Measurements from ENCODE around the gene CDK5RAP2.

CDK5RAP2 gene

DNA sequence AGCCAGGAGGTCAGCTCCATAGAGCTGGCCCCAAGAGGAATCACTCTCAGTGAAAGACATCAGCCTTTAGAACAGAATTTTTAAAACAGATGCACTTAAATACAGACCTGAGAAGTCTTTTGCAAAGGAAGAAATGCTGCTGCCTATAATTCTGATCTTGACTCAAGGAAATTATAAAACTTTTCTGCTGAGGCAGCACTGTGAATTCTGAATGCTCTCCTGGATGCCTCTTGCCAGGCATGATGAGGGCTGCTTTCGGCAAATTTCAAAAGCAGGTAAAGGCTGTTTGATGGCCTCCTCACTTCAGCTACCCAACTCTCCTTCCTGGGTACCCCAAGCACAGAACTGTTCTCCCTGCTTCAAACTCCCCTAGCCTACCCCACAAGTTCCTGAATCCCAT, 174.8 kb downstream of the CDK5RAP2 start:
- H3K27ac ChIP-seq (ENCODE audit: low read length) = no peak overlapping the region
- H3K4me1 ChIP-seq (ENCODE audit: control insufficient read depth, insufficient read depth, low read length) = peaks cover 15% of the 10 kb centered on the region
- H3K4me3 ChIP-seq (ENCODE audit: low read length in 2 of 2) = no peak overlapping the region
- no peak overlapping the region for H3K9ac ChIP-seq (ENCODE audit: low read length in 2 of 2)
- H3K9me3 ChIP-seq (ENCODE audit: control insufficient read depth in 2 of 2, low read length in 2 of 2) = no peaks in the 10 kb centered on the region
- peaks cover 51 to 57% of the 10 kb centered on the region in 2 donors for H3K36me3 ChIP-seq (ENCODE audit: control insufficient read depth in 2 of 2, insufficient read depth in 2 of 2, low read length in 2 of 2)
- H3K27me3 ChIP-seq (ENCODE audit: control insufficient read depth in 1 of 2, insufficient read depth in 2 of 2, low read length in 2 of 2) = no peaks in the 10 kb centered on the region

GRCh38 chr9:120403543-120403856, 176.5 kb downstream of the CDK5RAP2 start:
- Histone ChIP-seq H3K4me3 (ENCODE audit: low read length in 2 of 2) (no peak overlapping the region), H3K4me1 (ENCODE audit: control insufficient read depth, insufficient read depth, low read length) (peaks cover under 1% of the 10 kb centered on the region), H3K9me3 (ENCODE audit: control insufficient read depth in 2 of 2, low read length in 2 of 2) (no peaks in the 10 kb centered on the region), H3K36me3 (ENCODE audit: control insufficient read depth in 2 of 2, insufficient read depth in 2 of 2, low read length in 2 of 2) (peaks cover 51 to 60% of the 10 kb centered on the region in 2 donors), H3K9ac (ENCODE audit: low read length in 2 of 2) (no peak overlapping the region), H3K27ac (ENCODE audit: low read length) (no peak overlapping the region), H3K27me3 (ENCODE audit: control insufficient read depth in 1 of 2, insufficient read depth in 2 of 2, low read length in 2 of 2) (no peaks in the 10 kb centered on the region)

- H3K36me3 ChIP-seq (ENCODE audit: control insufficient read depth in 2 of 2, insufficient read depth in 2 of 2, low read length in 2 of 2) = peaks cover 45 to 56% of the 10 kb centered on the region in 2 donors
- no peak overlapping the region for H3K9ac ChIP-seq (ENCODE audit: low read length in 2 of 2)
- H3K27ac ChIP-seq (ENCODE audit: low read length) = no peak overlapping the region
- H3K27me3 ChIP-seq (ENCODE audit: control insufficient read depth in 1 of 2, insufficient read depth in 2 of 2, low read length in 2 of 2) = no peaks in the 10 kb centered on the region
- no peak overlapping the region for H3K4me3 ChIP-seq (ENCODE audit: low read length in 2 of 2)
- H3K4me1 ChIP-seq (ENCODE audit: control insufficient read depth, insufficient read depth, low read length) = no peaks in the 10 kb centered on the region
- H3K9me3 ChIP-seq (ENCODE audit: control insufficient read depth in 2 of 2, low read length in 2 of 2) = no peaks in the 10 kb centered on the region
These were observed 177.0 kb downstream of the CDK5RAP2 start for GRCh38 chr9:120402741-120403542.

GRCh38 chr9:120399940-120400339, 180.0 kb downstream of the CDK5RAP2 start:
- Histone ChIP-seq H3K36me3 (ENCODE audit: control insufficient read depth in 2 of 2, insufficient read depth in 2 of 2, low read length in 2 of 2) (peaks cover 51% of the 10 kb centered on the region in 2 donors), H3K27ac (ENCODE audit: low read length) (no peak overlapping the region), H3K9ac (ENCODE audit: low read length in 2 of 2) (no peak overlapping the region), H3K4me3 (ENCODE audit: low read length in 2 of 2) (no peak overlapping the region), H3K9me3 (ENCODE audit: control insufficient read depth in 2 of 2, low read length in 2 of 2) (no peaks in the 10 kb centered on the region), H3K27me3 (ENCODE audit: control insufficient read depth in 1 of 2, insufficient read depth in 2 of 2, low read length in 2 of 2) (no peaks in the 10 kb centered on the region), H3K4me1 (ENCODE audit: control insufficient read depth, insufficient read depth, low read length) (no peaks in the 10 kb centered on the region)

- H3K4me1 ChIP-seq (ENCODE audit: control insufficient read depth, insufficient read depth, low read length) = no peaks in the 10 kb centered on the region
- H3K9ac ChIP-seq (ENCODE audit: low read length in 2 of 2) = no peak overlapping the region
- peaks cover 49 to 54% of the 10 kb centered on the region in 2 donors for H3K36me3 ChIP-seq (ENCODE audit: control insufficient read depth in 2 of 2, insufficient read depth in 2 of 2, low read length in 2 of 2)
- no peak overlapping the region for H3K27ac ChIP-seq (ENCODE audit: low read length)
- no peak overlapping the region for H3K4me3 ChIP-seq (ENCODE audit: low read length in 2 of 2)
- H3K9me3 ChIP-seq (ENCODE audit: control insufficient read depth in 2 of 2, low read length in 2 of 2) = no peaks in the 10 kb centered on the region
- H3K27me3 ChIP-seq (ENCODE audit: control insufficient read depth in 1 of 2, insufficient read depth in 2 of 2, low read length in 2 of 2) = no peaks in the 10 kb centered on the region
These were observed 181.7 kb downstream of the CDK5RAP2 start for GRCh38 chr9:120398286-120398685.

DNA sequence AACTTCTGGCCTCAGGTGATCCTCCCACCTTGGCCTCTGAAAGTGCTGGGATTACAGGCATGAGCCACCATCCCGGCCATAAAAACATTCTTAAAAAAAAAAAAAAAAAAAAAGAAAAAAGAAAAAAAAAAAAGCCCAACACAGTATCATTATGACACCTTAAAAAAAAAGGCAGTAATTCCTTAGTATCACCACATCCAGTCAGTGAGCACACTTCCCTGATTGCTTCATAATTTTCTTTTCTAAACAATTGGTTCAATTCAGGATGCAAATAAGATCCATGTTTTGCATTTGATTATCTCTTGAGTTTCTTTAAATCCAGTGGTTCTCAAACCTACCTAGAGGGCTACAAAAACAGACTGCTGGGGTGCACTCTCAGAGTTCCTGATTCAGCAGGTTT, 182.5 kb downstream of the CDK5RAP2 start:
- H3K27ac ChIP-seq (ENCODE audit: low read length) = no peak overlapping the region

GRCh38 chr9:120396931-120397330, 183.0 kb downstream of the CDK5RAP2 start:
- H3K9me3 ChIP-seq (ENCODE audit: control insufficient read depth in 2 of 2, low read length in 2 of 2) = no peaks in the 10 kb centered on the region
- peaks cover 51 to 55% of the 10 kb centered on the region in 2 donors for H3K36me3 ChIP-seq (ENCODE audit: control insufficient read depth in 2 of 2, insufficient read depth in 2 of 2, low read length in 2 of 2)
- H3K27me3 ChIP-seq (ENCODE audit: control insufficient read depth in 1 of 2, insufficient read depth in 2 of 2, low read length in 2 of 2) = no peaks in the 10 kb centered on the region
- H3K27ac ChIP-seq (ENCODE audit: low read length) = no peak overlapping the region
- no peaks in the 10 kb centered on the region for H3K4me1 ChIP-seq (ENCODE audit: control insufficient read depth, insufficient read depth, low read length)
- H3K4me3 ChIP-seq (ENCODE audit: low read length in 2 of 2) = no peak overlapping the region
- H3K9ac ChIP-seq (ENCODE audit: low read length in 2 of 2) = no peak overlapping the region

More for the DNA sequence above, 182.5 kb downstream of the CDK5RAP2 start:
- H3K4me3 ChIP-seq (ENCODE audit: low read length in 2 of 2) = no peak overlapping the region
- H3K9ac ChIP-seq (ENCODE audit: low read length in 2 of 2) = no peak overlapping the region
- no peaks in the 10 kb centered on the region for H3K9me3 ChIP-seq (ENCODE audit: control insufficient read depth in 2 of 2, low read length in 2 of 2)
- H3K36me3 ChIP-seq (ENCODE audit: control insufficient read depth in 2 of 2, insufficient read depth in 2 of 2, low read length in 2 of 2) = peaks cover 51 to 53% of the 10 kb centered on the region in 2 donors
- no peaks in the 10 kb centered on the region for H3K4me1 ChIP-seq (ENCODE audit: control insufficient read depth, insufficient read depth, low read length)
- H3K27me3 ChIP-seq (ENCODE audit: control insufficient read depth in 1 of 2, insufficient read depth in 2 of 2, low read length in 2 of 2) = no peaks in the 10 kb centered on the region

GRCh38 chr9:120396418-120396817, 183.5 kb downstream of the CDK5RAP2 start:
- Histone ChIP-seq H3K9ac (ENCODE audit: low read length in 2 of 2) (no peak overlapping the region), H3K4me3 (ENCODE audit: low read length in 2 of 2) (no peak overlapping the region), H3K9me3 (ENCODE audit: control insufficient read depth in 2 of 2, low read length in 2 of 2) (no peaks in the 10 kb centered on the region), H3K4me1 (ENCODE audit: control insufficient read depth, insufficient read depth, low read length) (no peaks in the 10 kb centered on the region), H3K27me3 (ENCODE audit: control insufficient read depth in 1 of 2, insufficient read depth in 2 of 2, low read length in 2 of 2) (no peaks in the 10 kb centered on the region), H3K36me3 (ENCODE audit: control insufficient read depth in 2 of 2, insufficient read depth in 2 of 2, low read length in 2 of 2) (peaks cover 55 to 60% of the 10 kb centered on the region in 2 donors), H3K27ac (ENCODE audit: low read length) (no peak overlapping the region)

DNA sequence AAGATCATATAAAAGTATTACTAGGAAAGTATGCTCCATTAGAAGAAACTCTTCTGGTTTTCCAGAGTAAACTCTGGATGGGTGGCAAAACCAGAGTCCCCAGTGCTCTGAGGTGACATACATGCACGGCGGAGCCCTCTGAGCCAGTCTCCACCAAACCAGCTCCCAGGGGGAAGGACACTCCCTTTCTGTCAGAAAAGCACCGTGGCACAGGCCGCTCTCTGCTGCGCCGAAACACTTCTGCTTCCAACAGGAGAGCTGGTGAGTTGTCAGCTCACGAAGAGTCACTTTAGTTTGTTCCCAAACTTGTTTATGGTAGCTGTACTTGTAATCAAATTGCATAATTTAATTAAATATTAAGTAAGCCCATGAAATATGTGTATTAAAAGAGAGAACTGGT, 184.6 kb downstream of the CDK5RAP2 start:
- Histone ChIP-seq H3K27ac (ENCODE audit: low read length) (no peak overlapping the region), H3K27me3 (ENCODE audit: control insufficient read depth in 1 of 2, insufficient read depth in 2 of 2, low read length in 2 of 2) (no peaks in the 10 kb centered on the region), H3K4me3 (ENCODE audit: low read length in 2 of 2) (no peak overlapping the region), H3K9me3 (ENCODE audit: control insufficient read depth in 2 of 2, low read length in 2 of 2) (no peaks in the 10 kb centered on the region), H3K9ac (ENCODE audit: low read length in 2 of 2) (no peak overlapping the region), H3K36me3 (ENCODE audit: control insufficient read depth in 2 of 2, insufficient read depth in 2 of 2, low read length in 2 of 2) (peaks cover 53 to 56% of the 10 kb centered on the region in 2 donors), H3K4me1 (ENCODE audit: control insufficient read depth, insufficient read depth, low read length) (no peaks in the 10 kb centered on the region)

DNA sequence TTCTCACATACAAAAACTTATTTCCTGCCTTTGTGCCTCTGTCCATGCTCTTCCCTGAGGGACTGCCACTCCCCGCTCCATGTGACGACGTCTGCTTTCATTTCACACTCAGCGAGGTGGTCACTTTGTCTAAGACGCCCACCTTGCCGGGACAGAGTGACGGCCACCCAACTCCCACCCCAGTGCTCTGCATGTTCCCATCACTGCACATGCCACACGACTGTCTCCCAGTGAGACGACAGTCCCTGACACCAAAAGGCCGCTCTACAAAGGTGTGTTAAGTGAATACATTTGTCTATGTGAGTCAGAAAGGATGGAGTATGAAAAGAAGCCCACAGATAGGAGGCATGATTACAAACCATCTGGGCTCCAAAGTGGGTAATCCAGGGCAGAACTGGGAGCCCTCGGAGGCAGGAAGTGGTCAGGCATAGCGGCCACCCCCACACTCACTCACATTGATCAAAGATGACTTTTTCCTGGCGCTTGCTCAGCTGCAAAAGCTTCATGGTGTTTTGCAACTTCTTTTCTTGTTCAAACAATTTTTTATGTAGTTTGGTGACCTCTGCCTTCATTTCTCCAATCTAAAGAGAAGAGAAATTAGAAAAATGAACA, 185.8 kb downstream of the CDK5RAP2 start:
- H3K36me3 ChIP-seq (ENCODE audit: control insufficient read depth in 2 of 2, insufficient read depth in 2 of 2, low read length in 2 of 2) = peaks cover 47 to 54% of the 10 kb centered on the region in 2 donors
- H3K27me3 ChIP-seq (ENCODE audit: control insufficient read depth in 1 of 2, insufficient read depth in 2 of 2, low read length in 2 of 2) = no peaks in the 10 kb centered on the region
- no peak overlapping the region for H3K9ac ChIP-seq (ENCODE audit: low read length in 2 of 2)
- no peak overlapping the region for H3K27ac ChIP-seq (ENCODE audit: low read length)
- no peak overlapping the region for H3K4me3 ChIP-seq (ENCODE audit: low read length in 2 of 2)
- H3K9me3 ChIP-seq (ENCODE audit: control insufficient read depth in 2 of 2, low read length in 2 of 2) = no peaks in the 10 kb centered on the region
- H3K4me1 ChIP-seq (ENCODE audit: control insufficient read depth, insufficient read depth, low read length) = no peaks in the 10 kb centered on the region
